ENCODE measurements around the gene PRR11. TPM values are rescaled to one million over a fixed set of nuclear protein-coding genes. Genes with fewer than 3 reads are reported as not detected.

The PRR11 gene
- total RNA-seq, 1 donor from 2014 or later: 1.6 TPM

DNA sequence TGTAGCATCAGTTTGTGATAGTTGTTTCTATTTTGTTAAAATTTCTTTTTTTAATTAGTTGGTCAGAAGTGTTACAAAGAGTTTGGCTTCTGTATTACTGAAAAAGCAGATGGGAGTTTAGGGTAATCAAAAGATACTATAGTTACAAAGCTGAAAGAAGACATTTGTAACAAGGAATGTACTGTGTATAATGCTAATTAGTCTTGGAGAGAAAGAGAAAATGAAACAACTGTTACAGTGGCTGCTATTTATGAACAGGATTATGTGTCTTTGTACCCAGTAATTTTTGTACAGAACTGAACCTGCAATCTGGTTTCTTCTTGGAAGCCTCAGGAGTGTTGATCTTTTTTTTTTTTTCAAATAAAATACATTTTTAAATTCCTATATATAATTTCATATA lies 79.1 kb downstream of the PRR11 start:
- no peaks in the 10 kb centered on the region for H3K27me3 ChIP-seq (ENCODE audit: control insufficient read depth in 3 of 3, insufficient read depth in 3 of 3, low read length in 3 of 3)
- H3K27ac ChIP-seq (ENCODE audit: low read depth, low read length): no peak overlapping the region
- no peaks in the 10 kb centered on the region for H3K9me3 ChIP-seq (ENCODE audit: control insufficient read depth in 3 of 3, low read length in 3 of 3)
- no peaks in the 10 kb centered on the region for H3K36me3 ChIP-seq (ENCODE audit: control insufficient read depth in 3 of 3, insufficient read depth in 3 of 3, low read length in 3 of 3)
- H3K4me1 ChIP-seq (ENCODE audit: control insufficient read depth in 3 of 3, insufficient read depth in 3 of 3, low read length in 3 of 3): no peaks in the 10 kb centered on the region
- H3K4me3 ChIP-seq (ENCODE audit: low read length in 3 of 3): no peak overlapping the region
- no peak overlapping the region for H3K9ac ChIP-seq (ENCODE audit: low read depth in 1 of 3, low read length in 3 of 3)

GRCh38 chr17:59238906-59239305 lies 83.4 kb downstream of the PRR11 start:
- Histone ChIP-seq H3K4me1 (ENCODE audit: control insufficient read depth in 3 of 3, insufficient read depth in 3 of 3, low read length in 3 of 3) (no peaks in the 10 kb centered on the region), H3K9me3 (ENCODE audit: control insufficient read depth in 3 of 3, low read length in 3 of 3) (no peaks in the 10 kb centered on the region), H3K36me3 (ENCODE audit: control insufficient read depth in 3 of 3, insufficient read depth in 3 of 3, low read length in 3 of 3) (no peaks in the 10 kb centered on the region), H3K9ac (ENCODE audit: low read depth in 1 of 3, low read length in 3 of 3) (no peak overlapping the region), H3K27ac (ENCODE audit: low read depth, low read length) (no peak overlapping the region), H3K27me3 (ENCODE audit: control insufficient read depth in 3 of 3, insufficient read depth in 3 of 3, low read length in 3 of 3) (no peaks in the 10 kb centered on the region), H3K4me3 (ENCODE audit: low read length in 3 of 3) (no peak overlapping the region)

DNA sequence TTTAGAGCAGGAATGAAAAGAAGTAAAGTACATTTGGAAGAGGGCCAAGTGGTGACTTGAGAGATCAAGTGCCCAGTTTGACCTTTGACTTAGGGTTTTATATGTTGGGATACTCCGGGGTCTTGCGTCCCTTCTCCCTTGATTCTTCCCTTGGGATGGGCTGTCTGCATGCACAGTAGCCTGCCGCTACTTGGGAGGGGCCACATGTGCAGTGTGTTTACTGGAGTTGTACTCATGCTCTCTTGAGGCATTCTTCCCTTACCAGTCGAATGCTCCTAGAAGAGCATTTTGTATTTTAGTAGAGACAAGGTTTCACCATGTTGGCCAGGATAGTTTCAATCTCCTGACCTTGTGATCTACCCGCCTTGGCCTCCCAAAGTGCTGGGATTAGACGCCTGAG lies 88.5 kb downstream of the PRR11 start:
- no peaks in the 10 kb centered on the region for H3K27me3 ChIP-seq (ENCODE audit: control insufficient read depth in 3 of 3, insufficient read depth in 3 of 3, low read length in 3 of 3)
- H3K27ac ChIP-seq (ENCODE audit: low read depth, low read length): no peak overlapping the region
- no peaks in the 10 kb centered on the region for H3K9me3 ChIP-seq (ENCODE audit: control insufficient read depth in 3 of 3, low read length in 3 of 3)
- no peaks in the 10 kb centered on the region for H3K4me1 ChIP-seq (ENCODE audit: control insufficient read depth in 3 of 3, insufficient read depth in 3 of 3, low read length in 3 of 3)
- H3K9ac ChIP-seq (ENCODE audit: low read depth in 1 of 3, low read length in 3 of 3): no peak overlapping the region
- no peak overlapping the region for H3K4me3 ChIP-seq (ENCODE audit: low read length in 3 of 3)
- peaks cover 0 to 2% (median 0%) of the 10 kb centered on the region in 3 donors for H3K36me3 ChIP-seq (ENCODE audit: control insufficient read depth in 3 of 3, insufficient read depth in 3 of 3, low read length in 3 of 3)

Small RNA genes lying within 50 kb of the gene (small RNA-seq; reads per million reads assigned to genes)
- gene MIR301A (37.3 reads per million, percentile 95 among the genes with 10 or more reads in this experiment), gene MIR454 (86.1 reads per million, percentile 96 among the genes with 10 or more reads in this experiment), gene RNU2-58P (0.67 reads per million, percentile 70 among the genes with 10 or more reads in this experiment)

Other genes with a start within 250 kb of the PRR11 start
- 22.4 TPM for gene TRIM37, start 48.9 kb upstream of the PRR11 start, total RNA-seq
- 25.1 TPM for gene SKA2, start 560 bp upstream of the PRR11 start, total RNA-seq
- gene SMG8, start 54.3 kb downstream of the PRR11 start, total RNA-seq: 32.4 TPM
- 1.6 TPM for gene GDPD1, start 64.8 kb downstream of the PRR11 start, total RNA-seq
- 21.9 TPM for gene YPEL2, start 175.9 kb downstream of the PRR11 start, total RNA-seq

Data from skeletal muscle tissue (tissue), 5 donors.